K562 (cell line): Measurements from ENCODE around the gene TTC24. TPM values are rescaled to one million over a fixed set of nuclear protein-coding genes. Genes with fewer than 3 reads are reported as not detected.

Experiments used
- ATF6 ChIP-seq: sonication (generic); formaldehyde crosslinking; IDR thresholded peaks from 2 replicates; pipeline ENCODE4 v1.4.0; 2020; ENCODE audit warnings: mild to moderate bottlenecking, missing genetic modification reagents
- CBX1 ChIP-seq: sonication (generic); IDR thresholded peaks from 2 replicates; pipeline ENCODE4 v1.6.1; 2016; ENCODE audit warnings: antibody characterized with exemption, low read depth, mild to moderate bottlenecking
- CHD2 ChIP-seq: IDR thresholded peaks from 2 replicates; pipeline ENCODE4 v1.6.1; 2011; ENCODE audit warnings: low read depth, low read length
- CREM ChIP-seq: IDR thresholded peaks from 2 replicates; pipeline ENCODE4 v1.6.1; 2014; ENCODE audit warnings: antibody characterized with exemption, low read depth
- E2F1 ChIP-seq: sonication (generic); formaldehyde crosslinking; IDR thresholded peaks from 2 replicates; pipeline ENCODE4 v1.8.1; 2023; ENCODE audit warnings: mild to moderate bottlenecking, missing genetic modification reagents, moderate library complexity
- MECOM ChIP-seq: fragments of 250-450 bp; sonication (Bioruptor Pico); IDR thresholded peaks from 2 replicates; pipeline ENCODE4 v1.8.0; 2022; ENCODE audit warnings: inconsistent platforms
- MEIS2 ChIP-seq: fragments of 450-650 bp; IDR thresholded peaks from 2 replicates; pipeline ENCODE4 v1.6.1; 2014; ENCODE audit warnings: mild to moderate bottlenecking; ENCODE audit not compliant: partially characterized antibody
- NONO ChIP-seq, 2 experiments: fragments of 200-400 bp in 1 of 2; fragments of 450-650 bp in 1 of 2; formaldehyde crosslinking in 1 of 2; IDR thresholded peaks; 2 replicates each; pipeline ENCODE4 v1.6.1; 2017; ENCODE audit warnings: low read depth in 2 of 2, mild to moderate bottlenecking in 2 of 2, moderate library complexity in 2 of 2, low read length in 1 of 2
- NR2C2 ChIP-seq, 2 experiments: fragments of 200-800 bp in 1 of 2; sonication (Bioruptor generic) in 1 of 2; sonication (generic) in 1 of 2; formaldehyde crosslinking in 1 of 2; IDR thresholded peaks; 2 replicates each; pipeline versions ENCODE4 v1.6.1 to v1.8.0; 2016 to 2022; ENCODE audit warnings: mild to moderate bottlenecking in 1 of 2, missing compliant biosample characterization in 1 of 2, missing genetic modification characterization in 1 of 2, missing genetic modification reagents in 1 of 2
- PRDM10 ChIP-seq: fragments of 450-650 bp; IDR thresholded peaks from 2 replicates; pipeline ENCODE4 v1.6.1; 2018; ENCODE audit not compliant: partially characterized antibody
- RBM39 ChIP-seq: fragments of 200-400 bp; formaldehyde crosslinking; optimal IDR thresholded peaks from 2 replicates; pipeline ENCODE3; 2018; ENCODE audit warnings: low read depth, low read length
- RFX7 ChIP-seq: fragments of 250-450 bp; sonication (Bioruptor Pico); IDR thresholded peaks from 2 replicates; pipeline ENCODE4 v1.5.1; 2021; ENCODE audit warnings: mild to moderate bottlenecking
- VEZF1 ChIP-seq: fragments of 200-800 bp; sonication (Bioruptor generic); IDR thresholded peaks from 2 replicates; pipeline ENCODE4 v1.6.1; 2017; ENCODE audit warnings: missing genetic modification characterization, missing compliant biosample characterization
- ZC3H8 ChIP-seq: fragments of 450-650 bp; IDR thresholded peaks from 2 replicates; pipeline ENCODE4 v1.6.1; 2017
- ZNF316 ChIP-seq: fragments of 450-650 bp; IDR thresholded peaks from 2 replicates; pipeline ENCODE4 v1.6.1; 2016
- ZNF583 ChIP-seq: fragments of 250-450 bp; sonication (Bioruptor Pico); IDR thresholded peaks from 2 replicates; pipeline ENCODE4 v1.4.0; 2020
- ZNF639 ChIP-seq, 2 experiments: fragments of 200-800 bp in 1 of 2; sonication (Bioruptor generic) in 1 of 2; sonication (generic) in 1 of 2; formaldehyde crosslinking in 1 of 2; IDR thresholded peaks in 1 of 2; conservative IDR thresholded peaks in 1 of 2; 2 replicates each; pipeline versions ENCODE4 v1.5.0 to v1.6.1; 2016 to 2020; ENCODE audit warnings: missing compliant biosample characterization in 1 of 2, missing genetic modification characterization in 1 of 2, missing genetic modification reagents in 1 of 2
- polyA plus RNA-seq, 8 experiments: library from polyadenylated mRNA; depleted of rRNA in 4 of 8; stranded (reverse) in 5 of 8; unstranded in 3 of 8; fragments of >200 nt; fragmentation: Nextera tagmentation in 2 of 8; fragmentation: Illumina TruSeq in 1 of 8; extraction: Ambion mirVana in 2 of 8; extraction: Trizol in 1 of 8; gene quantifications; 2 replicates each; pipeline versions ENCODE4 v1.2.1 to v1.2.3, GENCODE V29; 2011 to 2014; ENCODE audit warnings: inconsistent platforms in 1 of 8, missing spikeins in 1 of 8
- total RNA-seq, 7 experiments: library from RNA; depleted of rRNA in 6 of 7; stranded (reverse); fragments of >200 nt in 6 of 7; fragmentation: Illumina TruSeq in 2 of 7; extraction: Trizol in 2 of 7; gene quantifications; 2 replicates each; pipeline versions ENCODE4 v1.2.1 to v1.2.3, GENCODE V29; 2011 to 2021; ENCODE audit warnings: low replicate concordance in 1 of 7

Gene TTC24
- total and polyA plus RNA-seq, 9 of the 15 experiments (the other 6 are each of a cell fraction or from before 2014, with no cell fraction given): not detected

- TF ChIP-seq PRDM10: no peak
- no peak for TF ChIP-seq MECOM (CRISPR knock-in tag)
- 0 out of 4 replicates have a peak, but pooled peaks of 1 of the 2 experiments have one; percentile 43 for TF ChIP-seq ZNF639 (CRISPR knock-in tag; conservative IDR thresholded peaks at IDR 0.05 in 1 of 2, IDR thresholded peaks at IDR 0.05 in 1 of 2)
- TF ChIP-seq RBM39: no peak
- 0 out of 2 replicates have a peak, but pooled peaks have one; percentile 65 for TF ChIP-seq ATF6 (CRISPR knock-in tag)
- TF ChIP-seq ZNF316: no peak; the same call in 1 of the 2 replicates
- TF ChIP-seq CHD2: no peak
- TF ChIP-seq E2F1 (CRISPR knock-in tag): no peak
- TF ChIP-seq CBX1: no peak; the same call in 1 of the 2 replicates
- TF ChIP-seq VEZF1 (CRISPR knock-in tag): peak; percentile 56
- TF ChIP-seq MEIS2: peak; percentile 49
- TF ChIP-seq RFX7: no peak
- 0 out of 2 replicates have a peak, but pooled peaks have one; percentile 41 for TF ChIP-seq ZNF583 (CRISPR knock-in tag)
- 0 out of 4 replicates have a peak, but pooled peaks have one; percentile 20 to 35 for TF ChIP-seq NONO (IDR thresholded peaks at IDR 0.05; ENCODE audit: low read depth in 2 of 2, low read length in 1 of 2)
- no peak for TF ChIP-seq NR2C2 (CRISPR knock-in tag; IDR thresholded peaks at IDR 0.05)
- TF ChIP-seq NR2C2 (tag; IDR thresholded peaks at IDR 0.05): no peak
- no peak for TF ChIP-seq CREM
- no peak for TF ChIP-seq ZC3H8
These were observed 12.1 kb downstream of the TTC24 start, which contains the start of gene NAXE (continued) for GRCh38 chr1:156591432-156592157.
